ENCODE results near the gene TPSG1. TPM values are rescaled to one million over a fixed set of nuclear protein-coding genes. Genes with fewer than 3 reads are reported as not detected.
"Not testable (repeated sequence)": the region's sequence is repeated elsewhere in the genome, so short reads cannot be mapped to it uniquely, and the experiment has no call there.

TPSG1 gene
- total RNA-seq: under 1 TPM in 1 of 10 donors, not detected in 9; 0.37 TPM
- polyA plus RNA-seq: under 1 TPM in 1 of 2 donors, not detected in 1; 0.06 TPM
- long read RNA-seq, donor 1: 0 reads
- long read RNA-seq, donor 2: 0 reads
- long read RNA-seq, donor 3: 0 reads

DNA sequence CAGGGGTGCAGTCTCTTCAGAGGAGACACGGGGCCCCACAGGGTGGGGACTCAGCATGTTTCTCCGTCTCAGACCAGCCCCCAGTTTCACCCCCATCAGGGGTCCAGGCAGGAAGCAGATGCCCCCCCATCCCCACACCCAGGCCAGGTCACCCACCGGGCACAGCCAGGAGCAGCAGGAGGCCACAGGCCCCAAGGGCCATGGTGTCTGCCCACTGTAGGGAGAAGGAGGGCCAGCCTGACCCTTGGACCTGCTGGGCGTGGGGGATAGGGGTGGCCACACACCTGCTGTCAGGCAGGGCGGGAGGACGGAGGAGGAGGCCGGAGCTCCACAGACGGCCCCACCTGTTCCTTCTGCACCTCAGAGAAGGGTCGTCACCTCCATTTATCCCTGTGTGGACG lies at the start of gene TPSG1:
TPSG1 (minus strand) TSS at position 218 of the 401 bp plus-strand sequence; CDS start at position 202, 16 bp downstream.
- DNase-seq (no peak), ATAC-seq (no peak)
- TF ChIP-seq, protein P1, sequence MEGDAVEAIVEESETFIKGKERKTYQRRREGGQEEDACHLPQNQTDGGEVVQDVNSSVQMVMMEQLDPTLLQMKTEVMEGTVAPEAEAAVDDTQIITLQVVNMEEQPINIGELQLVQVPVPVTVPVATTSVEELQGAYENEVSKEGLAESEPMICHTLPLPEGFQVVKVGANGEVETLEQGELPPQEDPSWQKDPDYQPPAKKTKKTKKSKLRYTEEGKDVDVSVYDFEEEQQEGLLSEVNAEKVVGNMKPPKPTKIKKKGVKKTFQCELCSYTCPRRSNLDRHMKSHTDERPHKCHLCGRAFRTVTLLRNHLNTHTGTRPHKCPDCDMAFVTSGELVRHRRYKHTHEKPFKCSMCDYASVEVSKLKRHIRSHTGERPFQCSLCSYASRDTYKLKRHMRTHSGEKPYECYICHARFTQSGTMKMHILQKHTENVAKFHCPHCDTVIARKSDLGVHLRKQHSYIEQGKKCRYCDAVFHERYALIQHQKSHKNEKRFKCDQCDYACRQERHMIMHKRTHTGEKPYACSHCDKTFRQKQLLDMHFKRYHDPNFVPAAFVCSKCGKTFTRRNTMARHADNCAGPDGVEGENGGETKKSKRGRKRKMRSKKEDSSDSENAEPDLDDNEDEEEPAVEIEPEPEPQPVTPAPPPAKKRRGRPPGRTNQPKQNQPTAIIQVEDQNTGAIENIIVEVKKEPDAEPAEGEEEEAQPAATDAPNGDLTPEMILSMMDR (IDR thresholded peaks at IDR 0.05): no peak
- Histone ChIP-seq H3K27me3 (no peaks in the 10 kb centered on the region), H3K4me1 (no peaks in the 10 kb centered on the region), H3K36me3 (no peaks in the 10 kb centered on the region), H3K9me3 (no peaks in the 10 kb centered on the region), H3K4me3 (no peak within 1 kb of the TSS), H3K27ac (no peak within 1 kb of the TSS)
- WGBS, 2 donors: 70 to 72% methylated on average over 10 of the region's 10 CpGs
- intact Hi-C loops (cut with DNase I): no loop called here

DNA sequence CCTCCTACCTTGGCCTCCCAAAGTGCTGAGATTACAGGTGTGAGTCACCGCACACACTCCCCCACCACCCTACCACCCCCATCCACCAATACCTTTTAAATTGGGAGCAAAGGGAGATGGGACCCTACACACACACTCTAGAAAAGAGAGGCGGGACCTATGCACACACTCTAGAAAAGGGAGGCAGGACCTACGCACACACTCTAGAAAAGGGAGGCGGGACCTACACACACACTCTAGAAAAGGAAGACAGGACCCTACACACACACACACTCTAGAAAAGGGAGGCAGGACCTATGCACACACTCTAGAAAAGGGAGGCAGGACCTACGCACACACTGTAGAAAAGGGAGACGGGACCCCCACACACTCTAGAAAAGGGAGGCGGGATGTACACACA lies 49.7 kb upstream of the TPSG1 start:
- ATAC-seq: no peak
- intact Hi-C loops (cut with DNase I): no loop called here
- H3K4me1 ChIP-seq: peaks cover 0 to 7% (median 3%) of the 10 kb centered on the region in 9 donors
- H3K27ac ChIP-seq: no peak overlapping the region
- no peak overlapping the region for H3K4me3 ChIP-seq
- WGBS, 2 donors: 90 to 94% methylated on average over 7 of the region's 7 CpGs
- H3K36me3 ChIP-seq: no peaks in the 10 kb centered on the region
- DNase-seq: no peak
- no peaks in the 10 kb centered on the region for H3K9me3 ChIP-seq
- peaks cover 0 to 43% (median 30%) of the 10 kb centered on the region in 7 donors for H3K27me3 ChIP-seq
- TF ChIP-seq, protein P1 (IDR thresholded peaks at IDR 0.05): no peak

DNA sequence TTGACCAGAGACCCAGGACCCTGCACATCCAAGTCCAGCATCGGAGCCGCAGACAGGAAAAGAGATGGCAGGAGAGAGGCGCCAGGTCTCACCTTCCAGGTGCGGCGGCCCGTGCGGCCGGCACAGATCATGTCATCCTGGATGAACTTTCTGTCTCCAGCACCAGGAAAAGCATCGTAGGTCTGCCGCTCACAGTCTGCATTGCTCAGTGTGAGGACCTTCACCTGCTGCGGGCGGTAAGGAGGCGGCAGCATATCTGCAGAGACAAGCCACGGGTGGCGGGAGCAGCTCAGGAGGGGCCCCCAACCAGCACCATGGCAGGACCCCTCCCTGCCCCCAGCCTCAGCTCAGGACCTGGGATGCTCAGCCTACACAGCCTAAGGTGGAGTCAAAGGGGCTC lies 48.7 kb upstream of the TPSG1 start:
- intact Hi-C loops (cut with DNase I): no loop called here
- Histone ChIP-seq H3K27ac (no peak overlapping the region), H3K36me3 (no peaks in the 10 kb centered on the region), H3K4me1 (peaks cover 0 to 7% (median 3%) of the 10 kb centered on the region in 9 donors), H3K9me3 (no peaks in the 10 kb centered on the region), H3K4me3 (no peak overlapping the region), H3K27me3 (peaks cover 0 to 38% (median 27%) of the 10 kb centered on the region in 7 donors)
- ATAC-seq: no peak
- DNase-seq: no peak
- 87 to 88% methylated on average over 15 of the region's 15 CpGs for WGBS, 2 donors
- TF ChIP-seq, protein P1 (IDR thresholded peaks at IDR 0.05): no peak

DNA sequence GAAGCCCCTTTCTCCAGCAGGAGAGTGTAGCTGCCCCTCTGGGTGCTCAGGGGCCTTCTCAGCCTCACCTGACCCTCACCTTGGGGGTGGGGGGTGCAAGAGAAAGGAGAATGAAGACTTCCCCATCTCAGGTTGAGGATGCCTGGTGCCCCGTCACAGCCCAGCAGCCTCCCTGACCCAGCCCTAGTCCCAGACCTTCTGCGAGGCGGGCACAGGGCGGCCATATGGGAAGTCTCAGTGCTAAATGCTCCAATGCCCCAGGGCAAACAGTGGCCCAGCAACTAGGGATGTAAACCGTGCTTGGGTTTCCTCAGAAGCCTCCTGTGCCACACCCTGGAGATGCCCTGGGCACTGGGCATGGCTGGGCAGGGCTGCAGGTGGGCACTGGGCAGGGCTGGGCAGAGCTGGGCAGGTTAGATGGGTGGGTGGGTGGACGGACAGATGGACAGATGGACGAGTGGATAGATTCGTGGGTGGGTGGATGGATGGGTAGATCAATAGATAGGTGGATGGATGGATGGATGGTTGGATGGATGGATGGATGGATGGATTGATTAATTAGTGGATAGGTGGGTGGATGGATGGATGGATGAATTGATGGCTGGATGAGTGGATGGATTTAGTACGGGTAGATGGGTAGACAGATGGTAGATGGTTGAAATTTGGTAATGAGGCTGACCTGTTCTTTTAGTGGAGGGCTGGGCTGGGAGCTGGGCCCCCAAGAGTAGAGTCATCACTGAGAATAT lies 47.6 kb upstream of the TPSG1 start:
- H3K27ac ChIP-seq: no peak overlapping the region
- ATAC-seq: no peak
- H3K4me3 ChIP-seq: no peak overlapping the region
- H3K27me3 ChIP-seq: peaks cover 0 to 29% (median 17%) of the 10 kb centered on the region in 7 donors
- H3K9me3 ChIP-seq: no peaks in the 10 kb centered on the region
- WGBS, 2 donors: 74 to 75% methylated on average over 9 of the region's 9 CpGs
- TF ChIP-seq, protein P1 (IDR thresholded peaks at IDR 0.05): no peak
- H3K36me3 ChIP-seq: no peaks in the 10 kb centered on the region
- H3K4me1 ChIP-seq: peaks cover 0 to 7% (median 3%) of the 10 kb centered on the region in 9 donors
- no peak for DNase-seq
- intact Hi-C loops (cut with DNase I): no loop called here

DNA sequence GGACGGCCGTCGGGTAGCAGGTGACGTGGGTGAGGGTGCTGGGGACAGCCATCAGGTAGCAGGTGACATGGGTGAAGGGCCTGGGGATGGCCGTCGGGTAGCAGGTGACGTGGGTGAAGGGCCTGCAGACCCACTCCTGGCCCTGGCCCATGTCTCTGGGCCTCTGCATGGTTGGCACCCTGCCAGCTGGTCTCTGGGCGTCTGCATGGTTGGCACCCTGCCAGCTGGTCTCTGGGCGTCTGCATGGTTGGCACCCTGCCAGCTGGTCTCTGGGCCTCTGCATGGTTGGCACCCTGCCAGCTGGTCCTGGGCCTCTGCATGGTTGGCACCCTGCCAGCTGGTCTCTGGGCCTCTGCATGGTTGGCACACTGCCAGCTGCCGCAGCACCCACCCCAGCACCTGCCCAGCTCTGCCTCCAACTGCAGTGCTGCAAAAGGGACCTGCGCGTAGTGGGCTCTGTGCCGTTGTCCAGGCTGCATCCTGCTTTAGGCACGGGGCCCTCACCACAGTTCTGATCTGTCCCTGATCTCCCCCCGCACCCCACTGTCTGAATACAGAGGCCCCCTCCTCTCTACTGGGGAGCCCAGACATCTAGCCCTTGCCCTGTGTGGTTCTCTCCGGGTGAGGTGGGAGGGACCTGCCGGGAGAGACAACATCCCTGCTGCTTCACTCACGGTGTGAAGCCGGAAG lies 46.8 kb upstream of the TPSG1 start:
- H3K27ac ChIP-seq; H3K9me3 ChIP-seq; H3K4me3 ChIP-seq; H3K4me1 ChIP-seq; intact Hi-C loops (cut with DNase I); H3K36me3 ChIP-seq: not testable (repeated sequence)
- ATAC-seq (peak in 6 of 8 donors; percentile 19 to 75 (median 62)), DNase-seq (peak; percentile 13 to 45)
- H3K27me3 ChIP-seq: peaks cover 0 to 23% (median 11%) of the 10 kb centered on the region in 7 donors
- 14 to 15% methylated on average over 19 of the region's 19 CpGs for WGBS, 2 donors
